PFSK-1 (cell line): Measurements from ENCODE around the gene GPR180.

Source experiments
- POLR2AphosphoS5 ChIP-seq: IDR thresholded peaks from 2 replicates; pipeline ENCODE4 v1.6.1; 2012; ENCODE audit warnings: low read depth, mild to moderate bottlenecking, control low read depth, low read length, moderate library complexity
- REST ChIP-seq, 2 experiments: IDR thresholded peaks; 2 replicates each; pipeline versions ENCODE4 v1.6.1 to v1.8.0; 2011 to 2012; ENCODE audit warnings: low read depth in 2 of 2, low read length in 2 of 2, control low read depth in 1 of 2, inconsistent platforms in 1 of 2, mild to moderate bottlenecking in 1 of 2, moderate library complexity in 1 of 2; ENCODE audit not compliant: insufficient read depth in 1 of 2
- TAF1 ChIP-seq: IDR thresholded peaks from 2 replicates; pipeline ENCODE4 v1.6.1; 2012; ENCODE audit warnings: low read length, control low read depth, borderline replicate concordance; ENCODE audit not compliant: insufficient read depth

- TF ChIP-seq POLR2AphosphoS5: no peak
- TF ChIP-seq TAF1: no peak
- no peak for TF ChIP-seq REST (IDR thresholded peaks at IDR 0.05; ENCODE audit: insufficient read depth in 1 of 2, low read depth in 2 of 2, low read length in 2 of 2)
Observed at GRCh38 chr13:94613051-94613450, 11.4 kb downstream of the GPR180 start.
